Choroid plexus epithelial cell (primary cell): ENCODE results near the gene ADSS2.

ENCODE experiments used
- DNase-seq: peaks from one replicate; pipeline ENCODE4 v3.0.0-alpha.2; 2010; ENCODE audit warnings: low read depth
- H3K4me3 ChIP-seq: 2 replicates; pipeline ENCODE4 v1.5.1; 2011; ENCODE audit warnings: low read depth, mild to moderate bottlenecking, control low read depth, low read length, moderate library complexity
- CTCF ChIP-seq: conservative IDR thresholded peaks from 2 replicates; pipeline ENCODE4 v1.5.1; 2011; ENCODE audit warnings: low read depth, mild to moderate bottlenecking, control low read depth, inconsistent platforms, low read length, moderate library complexity

ADSS2 gene

GRCh38 chr1:244413736-244414135 is 38.0 kb downstream of the ADSS2 start:
- H3K4me3 ChIP-seq = no peak overlapping the region
- DNase-seq = no peak
- TF ChIP-seq CTCF = no peak

DNA sequence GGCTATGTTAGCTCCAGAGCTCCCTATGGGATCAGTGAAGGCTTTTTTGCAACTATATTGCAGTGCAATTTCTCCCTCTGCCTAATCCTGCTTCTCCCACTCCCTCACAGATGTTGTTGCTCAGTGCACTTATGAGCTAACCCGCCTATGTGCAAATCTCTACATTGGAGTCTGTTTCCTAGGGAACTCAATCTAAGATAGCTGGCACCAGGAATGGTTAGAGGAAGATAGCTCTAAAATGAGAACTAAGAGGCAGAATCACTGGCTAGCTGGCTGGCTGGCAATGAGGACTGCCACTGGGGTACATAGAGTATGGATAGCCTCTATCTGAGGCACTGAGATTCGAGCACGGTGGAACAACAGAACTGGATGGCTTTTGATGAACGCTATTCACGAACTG is 39.5 kb downstream of the ADSS2 start:
- DNase-seq = no peak
- no peak for TF ChIP-seq CTCF
- no peak overlapping the region for H3K4me3 ChIP-seq

DNA sequence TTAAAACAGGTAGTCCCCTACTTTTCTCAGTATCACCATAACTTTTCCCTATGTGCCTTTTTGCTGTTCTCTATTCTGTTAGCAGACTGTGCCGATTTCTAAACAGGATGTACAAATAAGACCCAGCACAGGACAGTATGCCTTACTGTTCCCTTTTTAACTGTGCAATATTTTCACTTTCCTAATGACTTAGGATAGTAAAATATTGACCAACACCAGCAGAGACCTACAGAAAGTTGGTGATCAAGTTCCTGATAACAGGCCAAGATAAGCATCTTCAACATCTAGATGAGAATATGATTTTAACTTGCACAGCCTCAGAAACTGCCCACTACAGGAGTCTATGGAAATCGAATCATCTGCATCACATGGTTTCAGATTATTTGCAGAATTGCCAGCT is 42.0 kb downstream of the ADSS2 start:
- no peak overlapping the region for H3K4me3 ChIP-seq
- no peak for TF ChIP-seq CTCF
- DNase-seq = no peak

GRCh38 chr1:244406337-244406736 is 45.4 kb downstream of the ADSS2 start:
- no peak overlapping the region for H3K4me3 ChIP-seq
- DNase-seq = no peak
- no peak for TF ChIP-seq CTCF

- no peak for DNase-seq
- no peak overlapping the region for H3K4me3 ChIP-seq
- no peak for TF ChIP-seq CTCF
These were observed 45.9 kb downstream of the ADSS2 start for GRCh38 chr1:244405856-244406255.

- no peak for DNase-seq
- no peak for TF ChIP-seq CTCF
- H3K4me3 ChIP-seq = no peak overlapping the region
These were observed 48.3 kb downstream of the ADSS2 start for GRCh38 chr1:244403431-244403830.

- TF ChIP-seq CTCF = no peak
- H3K4me3 ChIP-seq = no peak overlapping the region
- no peak for DNase-seq
These were observed 50.7 kb downstream of the ADSS2 start for GRCh38 chr1:244400974-244401373.
